ENCODE measurements around the gene CACNA1C. TPM values are rescaled to one million over a fixed set of nuclear protein-coding genes. Genes with fewer than 3 reads are reported as not detected.

Gene CACNA1C
- total and polyA plus RNA-seq, 2 donors (not counting 1 experiment from before 2014, with no cell fraction given): 0.01 to 0.02 TPM

DNA sequence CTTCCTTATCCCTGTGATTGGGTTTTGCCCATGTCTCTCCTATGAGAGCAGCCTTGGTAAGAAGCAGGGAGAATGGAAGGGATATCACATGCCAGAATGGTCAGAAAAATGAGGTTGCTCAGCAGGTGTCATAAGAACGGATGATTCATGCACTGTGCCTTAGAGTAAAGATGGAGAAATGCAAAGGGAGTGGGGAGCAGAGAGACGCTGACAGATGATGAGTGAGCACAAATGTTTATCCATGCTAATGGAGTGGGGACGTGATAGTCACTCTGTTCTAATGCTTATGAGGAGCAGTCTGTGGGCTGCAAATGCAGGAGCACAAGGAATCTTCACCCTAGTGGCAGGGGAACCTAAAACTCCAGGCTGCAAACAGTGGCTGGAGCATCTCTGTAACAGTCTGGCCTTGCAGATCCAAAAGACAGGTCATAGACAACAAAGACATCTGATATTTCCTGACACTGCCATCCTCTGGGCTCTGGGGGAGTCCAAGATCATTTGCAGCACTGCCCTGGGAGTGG, 243.2 kb downstream of the CACNA1C start:
- no peaks in the 10 kb centered on the region for H3K79me2 ChIP-seq (ENCODE audit: control insufficient read depth, insufficient read depth, low read length)
- no peaks in the 10 kb centered on the region for H4K20me1 ChIP-seq (ENCODE audit: control insufficient read depth, insufficient read depth, low read length, poor library complexity, severe bottlenecking)
- H3K27me3 ChIP-seq (replicated peaks in 1 of 4; ENCODE audit: control extremely low read depth in 1 of 4, control insufficient read depth in 3 of 4, insufficient read depth in 4 of 4, low read length in 3 of 4): no peaks in the 10 kb centered on the region
- no peak overlapping the region for H3K27ac Mint-ChIP-seq
- no peak for TF ChIP-seq EZH2 (IDR thresholded peaks at IDR 0.05; ENCODE audit: borderline replicate concordance, insufficient read depth, low read depth, low read length, poor library complexity, severe bottlenecking)
- TF ChIP-seq, protein P1, sequence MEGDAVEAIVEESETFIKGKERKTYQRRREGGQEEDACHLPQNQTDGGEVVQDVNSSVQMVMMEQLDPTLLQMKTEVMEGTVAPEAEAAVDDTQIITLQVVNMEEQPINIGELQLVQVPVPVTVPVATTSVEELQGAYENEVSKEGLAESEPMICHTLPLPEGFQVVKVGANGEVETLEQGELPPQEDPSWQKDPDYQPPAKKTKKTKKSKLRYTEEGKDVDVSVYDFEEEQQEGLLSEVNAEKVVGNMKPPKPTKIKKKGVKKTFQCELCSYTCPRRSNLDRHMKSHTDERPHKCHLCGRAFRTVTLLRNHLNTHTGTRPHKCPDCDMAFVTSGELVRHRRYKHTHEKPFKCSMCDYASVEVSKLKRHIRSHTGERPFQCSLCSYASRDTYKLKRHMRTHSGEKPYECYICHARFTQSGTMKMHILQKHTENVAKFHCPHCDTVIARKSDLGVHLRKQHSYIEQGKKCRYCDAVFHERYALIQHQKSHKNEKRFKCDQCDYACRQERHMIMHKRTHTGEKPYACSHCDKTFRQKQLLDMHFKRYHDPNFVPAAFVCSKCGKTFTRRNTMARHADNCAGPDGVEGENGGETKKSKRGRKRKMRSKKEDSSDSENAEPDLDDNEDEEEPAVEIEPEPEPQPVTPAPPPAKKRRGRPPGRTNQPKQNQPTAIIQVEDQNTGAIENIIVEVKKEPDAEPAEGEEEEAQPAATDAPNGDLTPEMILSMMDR (IDR thresholded peaks at IDR 0.05): no peak
- no peak for DNase-seq
- WGBS (ENCODE audit: insufficient coverage): 88% methylated on average over 3 of the region's 3 CpGs
- H3K36me3 ChIP-seq (replicated peaks in 1 of 2; ENCODE audit: control extremely low read depth in 1 of 2, control insufficient read depth in 1 of 2, extremely low read depth in 1 of 2, insufficient read depth in 2 of 2, low read length in 1 of 2): no peaks in the 10 kb centered on the region
- intact Hi-C loops (cut with micrococcal nuclease): no loop called here
- CTCF ChIA-PET: no interaction called here
- no peak overlapping the region for H3K9ac ChIP-seq (ENCODE audit: low read length)
- peaks cover 12% of the 10 kb centered on the region for H3K4me1 Mint-ChIP-seq
- H3K9me3 ChIP-seq (ENCODE audit: control extremely low read depth in 1 of 3, control insufficient read depth in 2 of 3, insufficient read depth in 1 of 3, low read length in 2 of 3): no peaks in the 10 kb centered on the region
- H3K4me1 ChIP-seq (ENCODE audit: control insufficient read depth in 2 of 2, insufficient read depth in 2 of 2, low read length in 2 of 2): peaks cover 0 to 16% of the 10 kb centered on the region in 2 donors
- no peak overlapping the region for H3K4me3 ChIP-seq (ENCODE audit: control extremely low read depth in 1 of 5, extremely low read depth in 1 of 5, insufficient read depth in 1 of 5, low read depth in 2 of 5, low read length in 4 of 5)
- no peaks in the 10 kb centered on the region for H3K9me3 Mint-ChIP-seq (ENCODE audit: insufficient read depth)
- H3K4me2 ChIP-seq (replicated peaks; ENCODE audit: low read depth, low read length, poor library complexity, severe bottlenecking): no peak overlapping the region
- peaks cover 22% of the 10 kb centered on the region for H3K27me3 Mint-ChIP-seq
- H2AFZ ChIP-seq (ENCODE audit: insufficient read depth, low read depth, low read length, poor library complexity, severe bottlenecking): no peak overlapping the region
- ATAC-seq (ENCODE audit: low read depth): no peak
- POLR2A ChIA-PET: no interaction called here
- no peak overlapping the region for H3K4me3 Mint-ChIP-seq
- no peak overlapping the region for H3K27ac ChIP-seq (ENCODE audit: low read length in 2 of 2)

DNA sequence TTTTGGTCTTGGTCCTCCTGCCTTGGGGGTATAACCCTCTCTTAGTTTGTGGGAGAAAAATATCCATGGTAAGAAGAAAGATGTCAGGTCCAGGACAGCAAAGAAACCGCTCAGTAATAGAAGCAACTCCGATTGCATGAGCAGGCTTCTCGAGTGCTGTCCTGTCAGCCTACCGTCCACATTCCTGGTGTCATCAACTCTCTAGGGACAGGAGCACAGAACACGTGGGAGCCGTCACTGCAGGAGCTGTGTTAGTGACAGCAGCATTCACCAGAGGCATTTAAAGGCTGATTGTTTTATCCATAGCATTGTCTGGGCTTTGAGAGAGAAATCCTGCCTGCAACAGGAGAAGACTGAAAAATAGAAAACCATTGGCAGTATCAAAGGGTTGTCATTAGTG, 244.2 kb downstream of the CACNA1C start:
- ChIA-PET CTCF (no interaction called here), POLR2A (no interaction called here)
- H3K79me2 ChIP-seq (ENCODE audit: control insufficient read depth, insufficient read depth, low read length): no peaks in the 10 kb centered on the region
- H3K4me1 ChIP-seq (ENCODE audit: control insufficient read depth in 2 of 2, insufficient read depth in 2 of 2, low read length in 2 of 2): peaks cover 0 to 16% of the 10 kb centered on the region in 2 donors
- no peak overlapping the region for H3K4me2 ChIP-seq (replicated peaks; ENCODE audit: low read depth, low read length, poor library complexity, severe bottlenecking)
- no peaks in the 10 kb centered on the region for H3K9me3 Mint-ChIP-seq (ENCODE audit: insufficient read depth)
- H3K9ac ChIP-seq (ENCODE audit: low read length): no peak overlapping the region
- H3K9me3 ChIP-seq (ENCODE audit: control extremely low read depth in 1 of 3, control insufficient read depth in 2 of 3, insufficient read depth in 1 of 3, low read length in 2 of 3): no peaks in the 10 kb centered on the region
- 80% methylated on average over 6 of the region's 6 CpGs for WGBS (ENCODE audit: insufficient coverage)
- no peak overlapping the region for H3K27ac Mint-ChIP-seq
- no peaks in the 10 kb centered on the region for H3K36me3 ChIP-seq (replicated peaks in 1 of 2; ENCODE audit: control extremely low read depth in 1 of 2, control insufficient read depth in 1 of 2, extremely low read depth in 1 of 2, insufficient read depth in 2 of 2, low read length in 1 of 2)
- no peak overlapping the region for H3K4me3 Mint-ChIP-seq
- peaks cover 12% of the 10 kb centered on the region for H3K4me1 Mint-ChIP-seq
- no peak for TF ChIP-seq EZH2 (IDR thresholded peaks at IDR 0.05; ENCODE audit: borderline replicate concordance, insufficient read depth, low read depth, low read length, poor library complexity, severe bottlenecking)
- TF ChIP-seq, protein P1 (IDR thresholded peaks at IDR 0.05): no peak
- no peak overlapping the region for H2AFZ ChIP-seq (ENCODE audit: insufficient read depth, low read depth, low read length, poor library complexity, severe bottlenecking)
- H3K27ac ChIP-seq (ENCODE audit: low read length in 2 of 2): no peak overlapping the region
- H3K27me3 ChIP-seq (replicated peaks in 1 of 4; ENCODE audit: control extremely low read depth in 1 of 4, control insufficient read depth in 3 of 4, insufficient read depth in 4 of 4, low read length in 3 of 4): no peaks in the 10 kb centered on the region
- H4K20me1 ChIP-seq (ENCODE audit: control insufficient read depth, insufficient read depth, low read length, poor library complexity, severe bottlenecking): no peaks in the 10 kb centered on the region
- ATAC-seq (ENCODE audit: low read depth): no peak
- H3K27me3 Mint-ChIP-seq: peaks cover 27% of the 10 kb centered on the region
- no peak for DNase-seq
- intact Hi-C loops (cut with micrococcal nuclease): no loop called here
- no peak overlapping the region for H3K4me3 ChIP-seq (ENCODE audit: control extremely low read depth in 1 of 5, extremely low read depth in 1 of 5, insufficient read depth in 1 of 5, low read depth in 2 of 5, low read length in 4 of 5)

Measured in B cell (primary cell).